ENCODE measurements around the gene CREBL2.
"Not testable (repeated sequence)": the region's sequence is repeated elsewhere in the genome, so short reads cannot be mapped to it uniquely, and the experiment has no call there.

CREBL2 gene, protein sequence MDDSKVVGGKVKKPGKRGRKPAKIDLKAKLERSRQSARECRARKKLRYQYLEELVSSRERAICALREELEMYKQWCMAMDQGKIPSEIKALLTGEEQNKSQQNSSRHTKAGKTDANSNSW

DNA sequence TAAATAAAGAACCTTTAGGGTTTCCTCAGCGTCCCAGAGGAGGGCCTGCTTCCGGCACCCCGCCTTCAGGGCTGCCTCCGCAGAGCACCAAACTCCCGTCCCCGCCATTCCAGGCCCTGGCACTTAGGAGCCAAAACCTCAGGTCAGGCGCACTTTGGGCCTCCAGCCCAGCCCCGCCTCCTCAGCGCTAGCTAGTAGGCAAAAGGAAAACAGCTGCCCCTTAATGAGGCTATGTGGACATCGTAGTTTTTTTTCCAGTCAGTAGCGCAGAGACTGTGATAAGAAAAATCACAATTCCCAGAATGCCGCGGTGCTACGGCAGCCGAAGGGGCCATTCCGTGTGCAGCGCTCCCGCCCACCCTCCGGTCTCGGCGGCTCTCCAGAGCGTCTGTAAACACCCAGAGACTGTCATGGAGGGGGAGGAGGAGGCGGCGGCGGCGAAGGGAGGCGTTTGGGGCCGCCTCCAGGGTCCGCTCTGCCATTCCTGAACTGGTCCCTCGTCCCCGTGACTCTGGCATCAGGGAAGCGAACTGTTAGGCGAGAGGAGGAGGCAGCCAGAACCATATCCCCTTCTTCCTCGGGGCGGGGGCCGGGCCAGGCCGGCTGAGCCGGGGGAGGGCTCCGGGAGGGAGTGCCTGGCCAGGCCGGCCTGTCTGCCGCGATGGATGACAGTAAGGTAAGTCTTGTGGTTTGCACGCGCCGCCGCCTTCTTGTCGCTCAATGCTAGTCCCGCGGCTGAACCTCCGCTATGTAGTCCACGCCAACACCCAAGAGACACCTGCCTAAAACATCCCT lies at the start of gene CREBL2:
Gene CREBL2 (plus strand): TSS at position 365 of the 795 bp plus-strand sequence. CDS start 297 bp downstream, at position 662.
- in situ Hi-C loops (cut with MboI; ENCODE audit: low sequenced_read_pairs), result no loop called here

DNA sequence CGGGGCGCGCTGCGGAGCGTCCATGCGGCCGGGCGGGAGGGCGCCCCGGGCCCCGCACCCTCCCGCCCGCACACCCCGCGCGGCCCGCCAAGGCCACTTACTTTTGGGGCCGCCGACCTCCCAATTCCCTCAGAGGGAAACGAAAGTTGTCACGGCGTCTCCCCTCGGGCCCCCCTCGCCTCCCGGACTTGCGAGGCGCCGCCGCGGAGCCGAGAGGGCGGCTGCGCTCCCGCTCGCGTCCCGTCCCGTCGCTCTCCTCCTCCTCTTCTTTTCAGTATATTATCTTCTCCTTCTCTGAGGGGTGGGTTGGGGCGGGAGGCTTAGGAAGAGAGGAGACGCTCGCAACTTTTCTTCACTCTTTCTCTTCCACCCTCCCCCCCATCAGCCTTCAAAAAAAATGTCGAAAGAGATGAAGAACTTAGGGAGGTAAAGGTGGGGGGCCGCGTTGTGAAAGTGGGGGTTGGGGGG lies 49.6 kb upstream of the CREBL2 start:
- in situ Hi-C loops (cut with MboI; ENCODE audit: low sequenced_read_pairs), result loop anchor here (25.0 kb wide), 1 partner anchor 175 kb away; no protein-coding TSS in a partner anchor

DNA sequence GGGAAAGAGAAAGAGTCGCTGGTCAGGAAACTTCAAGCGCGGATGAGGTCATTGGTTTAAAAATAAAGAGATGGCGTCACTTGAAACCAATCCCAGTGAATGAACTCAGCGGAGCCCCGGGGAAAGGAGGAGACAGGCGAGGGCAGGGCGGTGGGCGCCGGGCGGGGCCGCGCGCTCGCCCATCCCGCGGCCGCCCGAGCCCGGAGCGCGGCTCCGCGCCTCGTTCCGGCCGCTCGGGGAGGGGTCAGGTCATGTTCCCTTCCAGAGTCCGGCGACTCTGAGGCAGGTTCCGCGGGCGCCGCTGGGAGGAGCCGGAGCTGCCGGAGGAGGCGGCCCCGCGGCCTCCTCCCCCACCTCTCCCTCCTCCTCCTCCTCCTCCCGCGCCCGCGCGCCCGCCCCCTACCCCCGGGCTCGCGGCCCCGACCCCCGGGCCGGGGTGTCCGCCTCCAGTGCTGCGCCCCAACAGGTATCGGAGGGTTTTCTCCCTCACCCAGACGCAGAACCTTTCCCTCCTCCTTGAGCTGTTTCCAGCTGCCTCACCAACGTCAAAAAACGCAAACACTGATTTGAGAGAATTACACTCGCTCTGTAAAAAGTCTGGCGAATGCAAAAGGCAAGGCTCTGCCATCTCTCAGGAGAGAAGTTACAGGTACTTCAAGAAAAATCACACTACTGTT lies 49.0 kb upstream of the CREBL2 start, which contains the start of gene DUSP16:
Gene DUSP16 (minus strand): TSS at position 279 of the 677 bp plus-strand sequence. CDS start 41,765 bp downstream, outside the sequence.
- in situ Hi-C loops (cut with MboI; ENCODE audit: low sequenced_read_pairs), result loop anchor here (25.0 kb wide), 1 partner anchor 175 kb away; no protein-coding TSS in a partner anchor

DNA sequence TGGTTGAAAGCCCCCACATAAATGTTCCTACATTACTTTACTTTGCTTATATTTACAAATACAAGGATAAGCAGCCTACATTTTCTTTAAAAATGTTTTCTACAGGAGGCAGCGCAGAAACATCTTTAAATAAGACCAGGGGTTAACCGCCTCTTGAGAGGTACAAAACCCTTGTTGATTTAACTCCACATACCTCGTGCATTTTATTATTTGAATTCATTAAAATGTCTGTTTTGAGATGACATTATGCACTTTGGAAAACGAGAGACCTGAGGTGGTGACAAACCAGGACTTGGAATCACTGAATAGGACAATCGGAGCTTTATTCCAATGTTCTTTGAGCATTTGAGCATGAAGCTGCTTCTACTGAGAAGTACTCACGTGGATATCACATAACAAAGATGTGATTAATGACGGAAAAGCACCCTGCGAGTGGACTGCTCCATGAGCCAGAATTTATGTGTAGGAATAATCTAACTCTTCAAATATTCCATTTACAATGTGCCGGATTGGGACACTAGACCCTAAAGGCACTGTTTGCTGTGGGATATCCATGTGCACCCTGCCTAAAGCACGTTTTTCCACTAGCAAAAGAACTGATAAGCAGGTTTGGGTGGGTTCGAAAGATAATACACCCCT lies 48.3 kb upstream of the CREBL2 start:
- in situ Hi-C loops (cut with MboI; ENCODE audit: low sequenced_read_pairs), result loop anchor here (25.0 kb wide), 1 partner anchor 176 kb away; no protein-coding TSS in a partner anchor

DNA sequence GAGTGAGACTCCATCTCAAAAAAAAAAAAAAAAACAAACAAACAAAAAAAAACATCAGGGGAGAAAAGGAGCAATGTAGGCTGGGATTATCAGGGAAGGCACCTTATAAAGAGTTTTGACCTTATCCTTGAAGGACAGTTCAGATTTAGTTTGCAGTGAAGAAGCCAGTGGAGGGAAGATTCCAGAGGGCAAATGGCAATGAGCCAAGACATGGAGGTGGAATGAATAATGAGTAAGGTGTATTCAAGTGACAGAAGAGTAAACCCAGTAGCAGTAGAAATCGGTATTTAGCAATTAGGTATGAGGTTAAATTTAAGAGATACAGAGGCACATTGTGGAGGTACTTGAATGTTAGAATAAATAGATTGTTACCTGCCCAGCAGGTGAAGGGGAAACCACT lies 46.8 kb upstream of the CREBL2 start:
- in situ Hi-C loops (cut with MboI; ENCODE audit: low sequenced_read_pairs), result loop anchor here (25.0 kb wide), 1 partner anchor 178 kb away; no protein-coding TSS in a partner anchor

DNA sequence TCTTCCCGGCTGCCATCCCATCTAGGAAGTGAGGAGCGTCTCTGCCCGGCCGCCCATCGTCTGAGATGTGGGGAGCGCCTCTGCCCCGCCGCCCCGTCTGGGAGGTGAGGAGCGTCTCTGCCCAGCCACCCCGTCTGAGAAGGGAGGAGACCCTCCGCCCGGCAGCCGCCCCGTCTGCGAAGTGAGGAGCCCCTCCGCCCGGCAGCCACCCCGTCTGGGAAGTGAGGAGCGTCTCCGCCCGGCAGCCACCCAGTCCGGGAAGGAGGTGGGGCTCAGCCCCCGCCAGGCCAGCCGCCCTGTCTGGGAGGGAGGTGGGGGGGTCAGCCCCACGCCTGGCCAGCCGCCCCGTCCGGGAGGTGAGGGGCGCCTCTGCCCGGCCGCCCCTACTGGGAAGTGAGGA lies 45.7 kb upstream of the CREBL2 start:
- in situ Hi-C loops (cut with MboI; ENCODE audit: low sequenced_read_pairs), result loop anchor here (25.0 kb wide), 1 partner anchor 179 kb away; no protein-coding TSS in a partner anchor

DNA sequence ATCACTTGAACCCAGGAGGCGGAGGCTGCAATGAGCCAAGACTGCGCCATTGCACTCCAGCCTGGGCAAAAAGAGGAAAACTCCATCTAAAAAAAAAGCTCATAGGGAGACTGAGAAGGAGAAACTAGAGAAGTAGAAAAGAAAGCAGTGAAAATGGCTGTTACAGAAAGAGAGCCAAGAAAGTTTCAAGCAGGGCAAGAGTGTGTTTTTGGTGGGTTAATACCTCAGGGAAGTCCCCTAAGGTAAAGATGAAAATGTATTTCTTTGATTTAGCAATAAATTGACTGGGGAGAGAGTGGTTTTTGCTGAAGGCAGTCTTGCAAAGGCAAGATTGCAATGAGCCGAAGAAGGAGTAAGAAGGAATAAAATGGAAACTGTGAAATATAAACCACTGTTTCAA lies 39.0 kb upstream of the CREBL2 start:
- in situ Hi-C loops (cut with MboI; ENCODE audit: low sequenced_read_pairs), result loop anchor here (25.0 kb wide), 1 partner anchor 185 kb away; no protein-coding TSS in a partner anchor

DNA sequence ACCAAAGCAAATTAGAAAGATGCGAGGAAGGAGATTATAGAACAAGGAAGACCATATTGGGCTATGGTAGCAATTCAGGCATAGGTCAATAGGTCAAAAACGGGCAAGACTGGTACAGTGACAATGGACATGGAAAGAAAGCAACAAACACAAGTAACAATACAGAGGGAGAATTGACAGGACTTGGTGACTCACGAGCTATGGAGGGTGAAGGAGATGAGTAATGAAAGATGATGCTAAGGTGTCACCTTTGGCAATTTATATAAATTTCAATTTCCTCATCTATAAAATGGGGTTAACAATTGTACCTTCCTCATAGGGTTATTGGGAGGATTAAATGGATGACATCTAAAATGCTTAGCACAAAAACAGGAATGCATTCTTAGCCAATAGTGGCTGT lies 33.9 kb upstream of the CREBL2 start:
- in situ Hi-C loops (cut with MboI; ENCODE audit: low sequenced_read_pairs), result no loop called here

DNA sequence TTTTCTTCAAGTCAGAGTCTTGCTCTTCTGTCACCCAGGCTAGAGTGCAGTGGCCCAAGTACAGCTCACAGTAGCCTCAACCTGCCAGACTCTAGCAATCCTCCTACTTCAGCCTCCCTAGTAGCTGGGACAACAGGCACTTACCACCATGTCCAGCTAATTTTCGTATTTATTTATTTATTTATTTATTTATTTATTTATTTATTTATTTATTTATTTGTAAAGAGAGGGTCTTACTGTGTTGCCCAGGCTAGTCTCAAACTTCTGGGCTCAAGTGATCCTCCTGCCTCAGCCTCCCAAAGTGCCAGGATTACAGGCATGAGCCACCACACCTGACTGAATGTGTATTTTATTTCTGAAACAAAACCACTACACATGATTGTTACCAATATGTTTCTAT lies 31.0 kb upstream of the CREBL2 start:
- in situ Hi-C loops (cut with MboI; ENCODE audit: low sequenced_read_pairs), result not testable (repeated sequence)

DNA sequence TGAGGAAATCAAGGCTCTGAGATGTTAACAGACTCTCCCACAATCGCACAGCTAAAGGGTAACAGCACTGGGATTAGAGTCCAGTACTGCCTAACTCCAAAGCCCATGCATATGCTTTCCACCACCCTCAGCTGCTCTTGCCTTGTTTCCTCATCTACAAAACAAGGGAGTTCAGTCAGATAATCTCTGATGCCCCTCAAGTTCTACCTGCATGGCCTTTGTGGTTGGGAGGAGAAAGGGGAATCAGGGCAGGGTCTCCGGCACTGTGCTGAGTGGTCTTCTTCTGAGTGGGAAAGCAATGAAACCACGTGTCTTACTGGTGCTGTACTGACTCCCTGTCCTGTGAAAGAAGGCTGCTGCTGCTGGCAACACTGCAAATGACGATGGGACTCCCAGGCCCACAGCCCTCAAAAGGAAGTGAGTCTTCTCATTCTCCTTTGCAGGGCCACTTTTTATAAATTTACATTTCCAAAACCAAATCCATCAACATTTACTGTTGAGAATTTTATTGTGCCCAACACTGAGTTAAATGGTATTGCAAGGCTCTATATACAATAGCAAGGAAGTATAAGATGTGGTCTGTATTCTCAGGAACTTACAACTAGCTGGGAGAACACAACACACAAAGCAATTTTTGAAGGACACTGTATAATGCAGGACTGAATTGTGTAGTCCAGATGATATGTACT lies 29.3 kb upstream of the CREBL2 start:
- in situ Hi-C loops (cut with MboI; ENCODE audit: low sequenced_read_pairs), result no loop called here

DNA sequence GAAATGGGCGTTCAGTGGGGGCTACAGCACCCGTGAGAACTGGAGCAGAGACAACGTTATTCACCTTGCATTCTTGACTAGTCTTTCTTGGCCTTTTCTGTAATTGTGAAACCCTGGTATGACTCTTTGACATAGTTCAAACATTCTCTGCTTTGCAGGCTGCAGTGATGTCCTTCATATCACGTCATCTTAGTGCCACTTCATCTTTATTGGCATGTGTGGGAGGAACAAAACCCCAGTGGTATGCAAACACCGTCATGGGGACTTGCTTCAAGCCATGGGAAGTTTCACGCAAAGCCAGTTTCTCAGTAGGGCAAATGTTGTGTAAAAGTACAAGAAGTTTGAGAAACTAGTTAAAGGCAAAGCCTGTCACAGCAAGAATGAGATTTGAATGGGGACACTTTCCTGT lies 28.8 kb upstream of the CREBL2 start:
- in situ Hi-C loops (cut with MboI; ENCODE audit: low sequenced_read_pairs), result no loop called here

DNA sequence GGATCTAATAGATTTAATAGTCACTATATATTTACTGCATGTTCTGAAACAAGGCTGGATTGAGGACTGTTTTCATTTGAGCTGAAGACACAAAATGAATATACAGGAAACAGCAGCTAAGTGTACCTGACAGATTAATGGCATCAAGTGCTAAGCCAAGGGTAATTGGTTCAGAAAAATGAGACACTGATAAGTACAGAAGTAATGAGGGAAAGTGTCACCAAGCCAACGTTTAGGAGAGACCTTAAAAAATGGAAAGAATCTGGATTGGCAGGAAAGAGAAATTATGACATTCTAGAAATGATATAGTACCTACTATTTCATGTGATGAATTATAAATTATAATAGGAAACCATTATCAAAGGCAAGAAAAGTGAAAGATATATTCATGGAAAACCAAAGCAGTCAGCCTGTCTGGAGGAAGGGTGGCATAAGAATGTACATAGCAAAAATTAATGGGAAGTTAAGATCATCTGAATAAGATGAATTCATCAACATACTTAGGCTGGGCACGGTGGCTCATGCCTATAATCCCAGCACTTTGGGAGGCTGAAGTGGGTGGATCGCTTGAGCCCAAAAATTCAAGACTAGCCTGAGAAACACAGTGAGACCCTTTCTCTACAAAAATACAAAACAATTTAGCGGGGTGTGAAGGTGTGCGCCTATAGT lies 28.0 kb upstream of the CREBL2 start:
- in situ Hi-C loops (cut with MboI; ENCODE audit: low sequenced_read_pairs), result no loop called here

DNA sequence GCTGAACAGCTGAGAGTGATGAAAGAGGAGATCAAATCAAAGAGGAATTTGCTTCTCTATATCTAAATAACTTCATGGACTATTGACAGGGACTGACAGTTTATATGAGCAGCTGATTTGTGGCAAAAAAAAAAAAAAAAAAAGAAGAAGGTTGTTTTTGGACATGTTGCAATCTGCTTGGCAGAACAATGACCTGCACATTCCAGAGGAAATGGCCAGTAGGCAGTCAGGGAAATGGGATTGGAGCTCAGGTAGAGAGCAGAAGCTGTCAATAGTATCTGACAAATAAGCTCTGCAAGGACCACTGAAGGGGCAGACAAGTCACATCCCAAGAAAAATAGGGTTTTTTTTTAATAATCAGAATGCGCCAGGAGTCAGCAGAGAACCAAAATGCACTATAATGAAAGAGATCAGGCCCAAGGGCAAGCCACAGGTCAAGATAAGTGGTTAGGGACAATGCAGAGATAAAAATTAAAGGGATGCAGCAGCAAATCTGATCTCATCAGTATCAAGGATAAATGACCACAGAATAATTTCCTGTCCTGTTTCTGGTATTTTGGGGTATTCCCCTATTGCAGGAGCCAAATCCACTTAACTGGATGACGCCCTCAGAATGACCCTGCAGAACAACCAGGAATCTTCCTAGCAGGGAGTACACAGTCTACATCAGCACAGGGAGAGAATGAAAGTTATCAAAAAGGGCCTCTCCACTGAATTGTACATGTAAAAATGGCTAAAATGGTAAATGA lies 26.4 kb upstream of the CREBL2 start:
- in situ Hi-C loops (cut with MboI; ENCODE audit: low sequenced_read_pairs), result no loop called here

DNA sequence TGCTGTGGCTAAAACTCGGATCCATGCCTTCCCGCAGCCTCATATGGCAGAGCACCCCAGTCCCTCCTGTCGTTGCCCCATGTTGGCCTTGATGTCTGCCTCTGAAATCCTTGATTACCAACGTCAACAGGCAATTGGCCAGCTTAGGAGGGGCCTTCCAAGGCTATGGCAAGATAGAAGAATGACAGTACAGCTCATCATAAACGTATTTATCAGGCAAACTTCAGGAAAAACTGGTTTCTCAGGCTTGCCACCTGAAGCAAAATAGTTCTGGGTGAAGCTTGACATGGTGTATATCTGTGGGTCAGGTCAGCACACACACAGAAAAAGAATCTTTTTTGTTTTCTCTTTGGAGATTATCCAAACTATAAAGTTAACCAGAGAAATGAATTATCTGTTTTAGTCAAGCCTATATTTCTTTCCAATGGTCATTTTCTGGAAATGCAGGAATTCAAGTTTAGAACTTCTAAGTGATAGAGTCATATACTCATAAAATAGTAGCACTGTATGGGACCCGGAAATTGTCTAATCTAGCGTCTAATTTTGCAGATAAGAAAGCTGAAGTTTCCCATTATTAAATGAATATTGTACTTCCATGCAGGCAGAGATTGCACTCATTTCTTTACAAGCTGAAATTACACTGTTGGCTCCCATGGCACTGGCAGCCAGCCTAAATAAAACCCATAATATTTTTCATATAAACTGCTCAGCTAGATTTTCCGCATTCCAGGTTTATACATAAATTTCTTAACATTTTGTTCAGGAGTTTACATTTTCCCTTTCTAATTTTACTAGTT lies 24.6 kb upstream of the CREBL2 start:
- in situ Hi-C loops (cut with MboI; ENCODE audit: low sequenced_read_pairs), result no loop called here

DNA sequence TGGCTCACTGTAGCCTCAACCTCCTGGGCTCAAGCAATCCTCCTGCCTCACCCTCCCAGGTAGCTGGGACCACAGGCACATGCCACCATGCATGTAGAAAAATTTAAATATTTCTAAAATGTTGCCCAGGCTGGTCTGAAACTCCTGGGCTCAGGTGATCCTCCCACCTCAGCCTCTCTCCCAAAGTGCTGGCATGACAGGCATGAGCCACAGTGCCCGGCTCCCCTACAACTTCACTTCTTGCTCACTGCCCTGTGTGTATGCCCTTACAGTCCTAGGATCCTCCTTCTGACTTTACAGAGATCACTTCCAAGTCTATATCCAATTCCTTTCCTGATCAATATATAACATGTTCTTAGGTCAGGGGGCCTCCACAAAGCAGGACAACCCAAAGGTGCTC lies 23.8 kb upstream of the CREBL2 start:
- in situ Hi-C loops (cut with MboI; ENCODE audit: low sequenced_read_pairs), result no loop called here

DNA sequence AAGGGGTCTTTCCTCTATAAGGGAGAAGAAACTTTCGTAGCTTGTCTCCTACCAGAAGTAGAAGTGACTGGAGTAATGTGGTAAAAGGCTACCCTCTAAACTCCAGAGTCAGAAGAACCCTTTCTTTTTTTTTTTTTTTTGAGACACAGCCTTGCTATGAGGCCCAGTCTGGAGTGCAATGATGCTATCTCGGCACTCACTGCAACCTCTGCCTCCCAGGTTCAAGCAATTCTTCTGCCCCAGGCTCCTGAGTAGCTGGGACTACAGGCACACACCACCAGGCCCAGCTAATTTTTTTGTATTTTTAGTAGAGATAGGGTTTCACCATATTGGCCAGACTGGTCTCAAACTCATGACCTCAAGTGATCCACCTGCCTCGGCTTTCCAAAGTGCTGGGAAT lies 23.2 kb upstream of the CREBL2 start:
- in situ Hi-C loops (cut with MboI; ENCODE audit: low sequenced_read_pairs), result not testable (repeated sequence)

DNA sequence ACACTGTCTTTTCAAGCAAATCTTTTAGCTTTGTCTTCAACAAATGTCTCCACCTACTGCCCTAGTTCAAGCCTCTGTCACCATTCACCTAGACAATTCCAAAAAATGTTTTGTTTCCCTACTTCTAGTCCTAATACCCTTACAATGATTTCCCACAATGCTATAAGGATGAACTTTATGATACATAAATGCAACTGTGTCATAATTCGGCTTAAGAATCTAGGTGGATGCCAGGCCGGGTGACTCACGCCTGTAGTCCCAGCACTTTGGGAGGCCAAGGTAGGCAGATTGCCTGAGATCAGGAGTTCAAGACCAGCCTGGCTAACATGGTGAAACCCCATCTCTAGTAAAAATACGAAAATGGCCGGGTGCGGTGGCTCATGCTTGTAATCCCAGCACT lies 20.7 kb upstream of the CREBL2 start:
- in situ Hi-C loops (cut with MboI; ENCODE audit: low sequenced_read_pairs), result no loop called here

DNA sequence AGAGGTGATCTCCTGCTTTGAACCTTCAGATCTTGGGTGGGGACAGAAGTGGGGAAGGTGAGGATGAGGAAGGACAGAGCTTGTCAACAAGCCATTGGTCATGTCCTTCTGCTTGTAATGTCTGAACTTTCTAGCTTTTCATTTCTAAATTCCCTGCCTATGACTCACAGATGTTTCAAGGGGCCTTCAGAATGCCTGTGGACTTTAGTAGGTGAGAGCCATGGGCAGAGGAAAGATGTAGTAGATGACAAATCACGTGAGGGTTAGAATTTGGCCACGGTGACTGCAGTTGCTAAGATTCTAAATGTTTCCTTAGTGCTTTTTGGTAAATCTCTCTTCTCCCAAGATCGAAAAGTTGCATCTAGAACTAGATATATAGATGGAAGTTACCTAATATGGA lies 18.7 kb upstream of the CREBL2 start:
- in situ Hi-C loops (cut with MboI; ENCODE audit: low sequenced_read_pairs), result no loop called here

Data from HL-60/S4 (cell line).